KMS-11 (cell line): ENCODE results near the gene ADCY5.

Source experiments
- H2AFZ ChIP-seq: fragments of 200-600 bp; sonication (generic); 2 replicates; pipeline ENCODE4 v1.6.1; 2016; ENCODE audit warnings: antibody characterized with exemption, mixed run types, low read depth
- H3K27ac ChIP-seq: fragments of 200-600 bp; sonication (generic); 2 replicates; pipeline ENCODE4 v1.6.1; 2016; ENCODE audit warnings: mild to moderate bottlenecking, mixed run types
- H3K27me3 ChIP-seq: fragments of 200-600 bp; sonication (generic); 2 replicates; pipeline ENCODE4 v1.6.1; 2017; ENCODE audit warnings: mild to moderate bottlenecking, low read depth, mixed run types, moderate library complexity; ENCODE audit not compliant: insufficient read depth
- H3K36me3 ChIP-seq: fragments of 200-600 bp; sonication (generic); 2 replicates; pipeline ENCODE4 v1.6.1; 2017; ENCODE audit warnings: mild to moderate bottlenecking, mixed run types; ENCODE audit not compliant: insufficient read depth
- H3K4me1 ChIP-seq: fragments of 200-600 bp; sonication (generic); 2 replicates; pipeline ENCODE4 v1.6.1; 2016; ENCODE audit warnings: mild to moderate bottlenecking, low read depth, mixed run types; ENCODE audit not compliant: poor library complexity, severe bottlenecking
- H3K4me2 ChIP-seq: fragments of 200-600 bp; sonication (generic); 2 replicates; pipeline ENCODE4 v1.7.0; 2016; ENCODE audit warnings: mild to moderate bottlenecking, mixed run types
- H3K4me3 ChIP-seq: fragments of 200-600 bp; sonication (generic); IDR thresholded peaks from 2 replicates; pipeline ENCODE4 v1.6.1; 2017; ENCODE audit warnings: low read depth, low read length, mixed read lengths; ENCODE audit not compliant: insufficient read depth
- H3K79me2 ChIP-seq: fragments of 200-600 bp; sonication (generic); 2 replicates; pipeline ENCODE4 v1.6.1; 2016; ENCODE audit warnings: low read depth, mixed run types; ENCODE audit not compliant: insufficient read depth
- H3K9ac ChIP-seq: fragments of 200-600 bp; sonication (generic); 2 replicates; pipeline ENCODE4 v1.6.1; 2016; ENCODE audit warnings: mild to moderate bottlenecking, mixed run types
- H4K20me1 ChIP-seq: fragments of 200-600 bp; sonication (generic); 2 replicates; pipeline ENCODE4 v1.6.1; 2016; ENCODE audit warnings: mild to moderate bottlenecking, mixed run types; ENCODE audit not compliant: insufficient read depth
- TF ChIP-seq, protein P1 (sequence below): fragments of 200-600 bp; sonication (generic); conservative IDR thresholded peaks from 2 replicates; pipeline ENCODE4 v1.6.1; 2017; ENCODE audit warnings: low read depth, mild to moderate bottlenecking, antibody characterized with exemption, low read length, moderate library complexity, mixed read lengths

The ADCY5 gene

DNA sequence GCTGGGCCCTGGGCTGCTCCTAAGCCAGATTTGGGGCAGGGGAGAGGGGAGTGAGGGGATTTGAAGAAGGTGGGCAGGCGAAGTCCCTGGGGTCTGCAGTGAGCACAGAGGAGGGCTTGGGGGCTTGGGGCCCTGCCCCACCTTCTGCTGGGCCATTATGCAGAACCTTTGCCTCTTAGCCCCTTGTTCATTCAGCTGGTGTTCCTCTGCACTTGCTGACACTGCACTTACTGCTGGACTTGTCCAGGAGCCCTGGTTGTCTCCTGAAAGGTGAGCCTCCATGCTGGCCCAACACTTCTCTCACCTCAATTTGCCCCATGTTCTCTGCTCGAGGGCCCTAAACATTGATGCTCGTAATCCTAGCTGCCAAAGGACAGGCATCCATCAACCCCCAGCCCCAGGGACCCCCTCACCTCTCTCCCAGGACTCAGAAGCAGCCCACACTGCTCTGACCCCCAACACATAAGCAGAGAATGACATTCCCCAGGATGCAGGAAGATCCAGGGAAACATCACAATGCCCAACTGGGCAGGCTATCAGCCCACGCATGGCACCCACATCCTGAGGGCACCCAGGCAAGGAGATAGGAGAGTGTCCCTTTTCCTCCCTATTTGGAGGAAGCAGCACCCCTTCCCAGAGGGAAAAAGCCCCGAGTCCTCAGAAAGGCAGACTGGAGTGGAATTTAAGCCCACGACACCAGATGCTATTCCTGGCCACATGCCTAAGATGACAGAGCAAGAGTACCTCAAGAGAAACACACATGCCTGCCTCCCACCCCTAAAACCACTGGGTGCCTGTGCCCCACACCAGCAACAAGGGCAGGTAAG lies 76.8 kb downstream of the ADCY5 start:
- Histone ChIP-seq H3K9ac (no peak overlapping the region), H2AFZ (no peak overlapping the region), H3K36me3 (no peaks in the 10 kb centered on the region), H3K27me3 (no peaks in the 10 kb centered on the region), H4K20me1 (no peaks in the 10 kb centered on the region), H3K4me2 (no peak overlapping the region), H3K27ac (no peak overlapping the region), H3K4me3 (no peak overlapping the region), H3K4me1 (no peaks in the 10 kb centered on the region), H3K79me2 (no peaks in the 10 kb centered on the region)
- TF ChIP-seq, protein P1, sequence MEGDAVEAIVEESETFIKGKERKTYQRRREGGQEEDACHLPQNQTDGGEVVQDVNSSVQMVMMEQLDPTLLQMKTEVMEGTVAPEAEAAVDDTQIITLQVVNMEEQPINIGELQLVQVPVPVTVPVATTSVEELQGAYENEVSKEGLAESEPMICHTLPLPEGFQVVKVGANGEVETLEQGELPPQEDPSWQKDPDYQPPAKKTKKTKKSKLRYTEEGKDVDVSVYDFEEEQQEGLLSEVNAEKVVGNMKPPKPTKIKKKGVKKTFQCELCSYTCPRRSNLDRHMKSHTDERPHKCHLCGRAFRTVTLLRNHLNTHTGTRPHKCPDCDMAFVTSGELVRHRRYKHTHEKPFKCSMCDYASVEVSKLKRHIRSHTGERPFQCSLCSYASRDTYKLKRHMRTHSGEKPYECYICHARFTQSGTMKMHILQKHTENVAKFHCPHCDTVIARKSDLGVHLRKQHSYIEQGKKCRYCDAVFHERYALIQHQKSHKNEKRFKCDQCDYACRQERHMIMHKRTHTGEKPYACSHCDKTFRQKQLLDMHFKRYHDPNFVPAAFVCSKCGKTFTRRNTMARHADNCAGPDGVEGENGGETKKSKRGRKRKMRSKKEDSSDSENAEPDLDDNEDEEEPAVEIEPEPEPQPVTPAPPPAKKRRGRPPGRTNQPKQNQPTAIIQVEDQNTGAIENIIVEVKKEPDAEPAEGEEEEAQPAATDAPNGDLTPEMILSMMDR: no peak

DNA sequence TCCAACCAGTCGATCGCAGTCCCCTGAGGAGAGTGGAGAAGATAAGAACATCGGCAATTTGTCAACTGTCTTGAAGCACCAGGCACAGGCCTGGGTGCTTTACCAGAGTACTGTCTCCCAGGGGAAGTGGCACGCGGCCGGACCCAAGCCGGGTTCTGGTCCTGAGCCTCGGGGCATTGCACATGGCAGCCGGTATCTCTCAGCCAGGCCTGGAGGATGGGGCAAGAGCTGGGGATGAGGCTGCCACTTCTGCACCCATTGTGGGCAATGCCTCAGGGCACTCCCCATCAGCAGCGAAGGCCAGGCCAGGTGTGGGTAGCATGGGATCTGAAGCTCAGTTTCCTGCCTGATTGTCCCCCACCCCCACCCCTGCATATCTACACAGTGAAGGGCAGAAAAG lies 77.5 kb downstream of the ADCY5 start:
- no peaks in the 10 kb centered on the region for H3K36me3 ChIP-seq
- no peak overlapping the region for H3K27ac ChIP-seq
- no peak overlapping the region for H3K4me3 ChIP-seq
- no peaks in the 10 kb centered on the region for H3K4me1 ChIP-seq
- H2AFZ ChIP-seq: no peak overlapping the region
- H3K4me2 ChIP-seq: no peak overlapping the region
- H3K9ac ChIP-seq: no peak overlapping the region
- H3K27me3 ChIP-seq: no peaks in the 10 kb centered on the region
- H4K20me1 ChIP-seq: no peaks in the 10 kb centered on the region
- no peaks in the 10 kb centered on the region for H3K79me2 ChIP-seq
- TF ChIP-seq, protein P1: no peak

DNA sequence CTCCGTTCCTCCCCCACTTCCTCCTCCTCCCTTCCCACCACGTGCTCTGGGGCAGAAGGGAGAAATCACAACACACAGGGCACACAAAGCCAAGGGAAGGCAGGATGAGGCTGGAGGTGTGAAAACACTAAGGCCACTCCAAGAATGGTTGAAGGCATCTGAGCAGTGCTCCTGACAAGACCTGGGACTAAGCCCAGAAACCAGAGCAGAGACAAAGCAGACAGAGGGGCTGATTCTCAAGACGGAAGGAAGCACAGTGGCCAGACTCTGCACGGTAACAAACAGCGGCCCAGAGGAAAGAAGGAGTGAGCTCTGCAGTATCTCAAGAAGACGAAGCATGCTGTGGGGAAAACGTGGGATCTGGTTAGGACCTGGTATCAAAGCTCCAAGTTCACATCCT lies 78.1 kb downstream of the ADCY5 start:
- Histone ChIP-seq H3K9ac (no peak overlapping the region), H3K4me1 (no peaks in the 10 kb centered on the region), H3K27ac (no peak overlapping the region), H3K4me2 (no peak overlapping the region), H3K79me2 (no peaks in the 10 kb centered on the region), H4K20me1 (no peaks in the 10 kb centered on the region), H2AFZ (no peak overlapping the region), H3K4me3 (no peak overlapping the region), H3K27me3 (no peaks in the 10 kb centered on the region), H3K36me3 (no peaks in the 10 kb centered on the region)
- TF ChIP-seq, protein P1: no peak

DNA sequence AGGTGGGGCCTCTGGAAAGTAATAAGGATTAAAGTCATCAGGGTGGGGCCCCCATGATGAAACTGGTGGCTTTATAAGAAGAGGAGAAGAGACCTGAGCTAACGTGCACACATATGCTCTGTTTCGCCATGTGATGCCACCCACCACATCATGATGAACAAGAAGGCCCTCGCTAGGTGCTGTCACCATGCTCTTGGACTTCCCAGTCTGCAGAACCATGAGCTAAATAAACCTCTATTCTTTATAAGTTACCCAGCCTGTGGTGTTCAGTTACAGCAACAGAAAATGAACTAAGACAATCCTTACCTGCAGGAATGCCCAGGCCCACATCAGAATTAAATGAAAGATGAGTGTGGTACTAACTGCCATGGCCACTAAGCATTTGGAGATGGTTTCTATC lies 79.8 kb downstream of the ADCY5 start:
- H2AFZ ChIP-seq: no peak overlapping the region
- H3K79me2 ChIP-seq: no peaks in the 10 kb centered on the region

More for the DNA sequence above, 79.8 kb downstream of the ADCY5 start:
- H3K36me3 ChIP-seq: no peaks in the 10 kb centered on the region
- no peaks in the 10 kb centered on the region for H4K20me1 ChIP-seq
- H3K27ac ChIP-seq: no peak overlapping the region
- no peaks in the 10 kb centered on the region for H3K27me3 ChIP-seq
- H3K4me2 ChIP-seq: no peak overlapping the region
- no peak overlapping the region for H3K4me3 ChIP-seq
- TF ChIP-seq, protein P1: no peak
- no peak overlapping the region for H3K9ac ChIP-seq
- H3K4me1 ChIP-seq: no peaks in the 10 kb centered on the region
